Fibroblast of skin of right quadriceps (primary cell): ENCODE results near the gene PDE11A.

Experiments used
- DNase-seq: peaks from one replicate; pipeline ENCODE4 v3.0.0-alpha.2; 2013

The PDE11A gene

GRCh38 chr2:177683661-177684069 is 388.9 kb downstream of the PDE11A start:
- DNase-seq = no peak

GRCh38 chr2:177682836-177683660 is 389.5 kb downstream of the PDE11A start:
- DNase-seq = no peak

GRCh38 chr2:177682006-177682405 is 390.6 kb downstream of the PDE11A start:
- DNase-seq = no peak

- DNase-seq = no peak
These were observed 391.5 kb downstream of the PDE11A start for GRCh38 chr2:177680866-177681712.

GRCh38 chr2:177679611-177680605 is 392.7 kb downstream of the PDE11A start:
- no peak for DNase-seq

- no peak for DNase-seq
These were observed 393.6 kb downstream of the PDE11A start for GRCh38 chr2:177678939-177679338.

- DNase-seq = no peak
These were observed 395.9 kb downstream of the PDE11A start for GRCh38 chr2:177676636-177677035.

GRCh38 chr2:177675825-177676224 is 396.8 kb downstream of the PDE11A start:
- DNase-seq = no peak

GRCh38 chr2:177675350-177675821 is 397.2 kb downstream of the PDE11A start:
- DNase-seq = no peak

- no peak for DNase-seq
These were observed 398.7 kb downstream of the PDE11A start for GRCh38 chr2:177673602-177674595.

- DNase-seq = no peak
These were observed 400.9 kb downstream of the PDE11A start for GRCh38 chr2:177671662-177672061.

GRCh38 chr2:177670791-177671535 is 401.6 kb downstream of the PDE11A start:
- no peak for DNase-seq

GRCh38 chr2:177669625-177670330 is 402.8 kb downstream of the PDE11A start:
- no peak for DNase-seq

- DNase-seq = no peak
These were observed 403.4 kb downstream of the PDE11A start for GRCh38 chr2:177669201-177669600.

GRCh38 chr2:177668617-177669016 is 404.0 kb downstream of the PDE11A start:
- no peak for DNase-seq

- DNase-seq = no peak
These were observed 405.0 kb downstream of the PDE11A start for GRCh38 chr2:177667626-177668025.

GRCh38 chr2:177666408-177666807 is 406.2 kb downstream of the PDE11A start:
- peak; percentile 13 for DNase-seq

GRCh38 chr2:177665948-177666347 is 406.6 kb downstream of the PDE11A start:
- DNase-seq = no peak

GRCh38 chr2:177665328-177665727 is 407.2 kb downstream of the PDE11A start:
- DNase-seq = no peak

- no peak for DNase-seq
These were observed 409.7 kb downstream of the PDE11A start for GRCh38 chr2:177662895-177663294.
